SK-N-SH (cell line): ENCODE results near the gene RGMA.

ENCODE experiments used
- ELF1 ChIP-seq: IDR thresholded peaks from 2 replicates; pipeline ENCODE4 v1.4.0; 2012
- REST ChIP-seq: IDR thresholded peaks from 2 replicates; pipeline ENCODE4 v1.6.1; 2012; ENCODE audit warnings: mild to moderate bottlenecking, low read depth, low read length, moderate library complexity
- TAF1 ChIP-seq: IDR thresholded peaks from 2 replicates; pipeline ENCODE4 v1.6.1; 2012; ENCODE audit warnings: low read depth, mild to moderate bottlenecking, low read length, moderate library complexity, borderline replicate concordance
- TF ChIP-seq, protein P1 (sequence below): fragments of 200-600 bp; sonication (generic); IDR thresholded peaks from 2 replicates; pipeline ENCODE4 v1.6.1; 2017; ENCODE audit warnings: antibody characterized with exemption, mild to moderate bottlenecking, moderate library complexity

- TF ChIP-seq, protein P1, sequence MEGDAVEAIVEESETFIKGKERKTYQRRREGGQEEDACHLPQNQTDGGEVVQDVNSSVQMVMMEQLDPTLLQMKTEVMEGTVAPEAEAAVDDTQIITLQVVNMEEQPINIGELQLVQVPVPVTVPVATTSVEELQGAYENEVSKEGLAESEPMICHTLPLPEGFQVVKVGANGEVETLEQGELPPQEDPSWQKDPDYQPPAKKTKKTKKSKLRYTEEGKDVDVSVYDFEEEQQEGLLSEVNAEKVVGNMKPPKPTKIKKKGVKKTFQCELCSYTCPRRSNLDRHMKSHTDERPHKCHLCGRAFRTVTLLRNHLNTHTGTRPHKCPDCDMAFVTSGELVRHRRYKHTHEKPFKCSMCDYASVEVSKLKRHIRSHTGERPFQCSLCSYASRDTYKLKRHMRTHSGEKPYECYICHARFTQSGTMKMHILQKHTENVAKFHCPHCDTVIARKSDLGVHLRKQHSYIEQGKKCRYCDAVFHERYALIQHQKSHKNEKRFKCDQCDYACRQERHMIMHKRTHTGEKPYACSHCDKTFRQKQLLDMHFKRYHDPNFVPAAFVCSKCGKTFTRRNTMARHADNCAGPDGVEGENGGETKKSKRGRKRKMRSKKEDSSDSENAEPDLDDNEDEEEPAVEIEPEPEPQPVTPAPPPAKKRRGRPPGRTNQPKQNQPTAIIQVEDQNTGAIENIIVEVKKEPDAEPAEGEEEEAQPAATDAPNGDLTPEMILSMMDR: no peak
- no peak for TF ChIP-seq REST
- TF ChIP-seq TAF1: no peak
- no peak for TF ChIP-seq ELF1
Measured at GRCh38 chr15:93007994-93008393, 81.0 kb downstream of the RGMA start.
